ENCODE results near the gene CLIP1.
A peak's percentile ranks its signal among the peaks of the same experiment; 100 is the strongest.
"Not testable (repeated sequence)": the region's sequence is repeated elsewhere in the genome, so short reads cannot be mapped to it uniquely, and the experiment has no call there.

CLIP1 gene

DNA sequence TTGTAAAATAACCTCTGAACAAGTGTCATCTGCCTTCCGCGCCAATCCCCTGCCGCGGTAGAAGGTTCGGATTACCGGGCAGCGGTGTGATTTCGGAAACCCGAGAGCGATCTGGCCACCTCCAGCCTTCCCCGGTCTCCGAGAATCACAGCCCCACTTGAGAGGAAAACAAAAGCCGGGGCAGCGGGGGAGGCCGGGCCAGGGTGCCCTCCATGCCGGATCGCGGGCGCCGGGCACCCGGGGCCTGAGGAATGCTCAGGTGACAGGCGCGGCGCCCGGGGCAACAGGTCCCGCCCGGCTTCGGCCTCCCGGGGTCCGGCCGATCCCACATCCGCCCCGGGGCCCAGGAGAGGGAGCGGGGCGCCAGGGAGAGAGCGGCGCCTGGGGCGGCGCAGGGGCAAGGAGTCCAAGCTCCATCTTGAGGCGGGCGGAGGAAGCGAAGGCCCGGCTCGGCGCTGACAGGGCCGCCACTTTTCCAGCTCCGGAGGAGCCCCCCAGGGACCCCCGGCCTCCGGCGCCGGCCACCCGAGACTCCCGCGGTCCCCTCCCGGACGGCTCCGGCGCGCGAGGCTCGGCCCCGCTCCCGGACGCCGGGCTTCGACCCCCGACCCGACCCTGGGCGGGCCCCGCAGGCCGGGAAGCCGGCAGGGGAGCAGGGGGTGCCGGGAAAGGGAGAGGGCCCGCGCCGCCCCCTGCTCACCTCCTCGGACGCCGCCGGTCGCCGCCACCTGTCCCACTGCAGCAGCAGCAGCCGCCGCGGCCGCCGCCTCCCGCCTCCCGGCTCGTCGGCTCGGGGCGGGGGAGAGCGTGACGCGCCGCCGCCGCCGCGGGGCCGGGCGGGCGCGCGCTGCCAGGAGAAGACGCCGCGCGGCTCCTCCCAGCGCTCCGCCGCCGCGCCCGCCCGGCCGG is at the start of gene CLIP1:
Gene CLIP1, minus strand, starts transcription at position 849 of the 909 bp plus-strand sequence. CDS start 42,217 bp downstream, outside the sequence.
- DNase-seq: peak; percentile 13 to 60

- peak; percentile 37 to 46 for DNase-seq
Observed at GRCh38 chr12:122471324-122472226, 49.1 kb upstream of the CLIP1 start.

GRCh38 chr12:122470576-122470975 is 48.1 kb upstream of the CLIP1 start:
- not testable (repeated sequence) for DNase-seq

GRCh38 chr12:122469856-122470255 is 47.4 kb upstream of the CLIP1 start:
- DNase-seq: not testable (repeated sequence)

GRCh38 chr12:122467983-122468382 is 45.5 kb upstream of the CLIP1 start:
- no peak for DNase-seq

DNA sequence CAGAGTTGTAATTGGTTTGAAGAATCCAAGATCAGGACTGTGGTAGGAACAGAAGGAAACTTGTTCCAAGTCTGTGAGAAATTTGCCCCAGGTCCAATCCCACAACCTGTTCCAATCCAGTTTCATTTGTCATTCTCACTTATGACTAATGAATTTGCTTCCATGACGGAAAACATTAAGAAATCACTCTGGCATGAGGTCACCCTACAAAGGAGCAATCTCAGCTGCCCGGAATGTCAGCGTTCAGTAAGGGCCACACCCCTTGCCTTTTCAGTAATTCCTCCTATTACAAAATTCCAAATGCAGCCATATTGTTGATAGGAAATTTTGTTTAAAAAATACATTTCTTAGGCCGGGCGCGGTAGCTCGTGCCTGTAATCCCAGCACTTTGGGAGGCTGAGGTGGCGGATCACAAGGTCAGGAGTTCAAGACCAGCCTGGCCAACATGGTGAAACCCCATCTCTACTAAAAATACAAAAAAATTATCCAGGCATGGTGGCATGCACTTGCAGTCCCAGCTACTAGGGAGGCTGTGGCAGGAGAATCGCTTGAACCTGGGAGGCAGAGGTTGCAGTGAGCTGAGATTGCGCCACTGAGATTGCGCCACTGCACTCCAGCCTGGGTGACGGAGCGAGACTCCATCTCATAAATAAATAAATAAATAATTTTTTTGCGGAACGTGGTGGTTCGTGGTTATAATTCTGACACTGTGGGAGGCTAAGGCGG is 42.0 kb upstream of the CLIP1 start:
- not testable (repeated sequence) for DNase-seq

- no peak for DNase-seq
Observed at GRCh38 chr12:122460641-122461040, 38.2 kb upstream of the CLIP1 start.

- DNase-seq: no peak
Observed at GRCh38 chr12:122460061-122460460, 37.6 kb upstream of the CLIP1 start.

GRCh38 chr12:122459211-122459610 is 36.7 kb upstream of the CLIP1 start:
- no peak for DNase-seq

GRCh38 chr12:122458105-122459035 is 35.9 kb upstream of the CLIP1 start:
- no peak for DNase-seq

GRCh38 chr12:122457627-122458026 is 35.2 kb upstream of the CLIP1 start:
- no peak for DNase-seq

GRCh38 chr12:122454739-122455138 is 32.3 kb upstream of the CLIP1 start:
- DNase-seq: no peak

DNA sequence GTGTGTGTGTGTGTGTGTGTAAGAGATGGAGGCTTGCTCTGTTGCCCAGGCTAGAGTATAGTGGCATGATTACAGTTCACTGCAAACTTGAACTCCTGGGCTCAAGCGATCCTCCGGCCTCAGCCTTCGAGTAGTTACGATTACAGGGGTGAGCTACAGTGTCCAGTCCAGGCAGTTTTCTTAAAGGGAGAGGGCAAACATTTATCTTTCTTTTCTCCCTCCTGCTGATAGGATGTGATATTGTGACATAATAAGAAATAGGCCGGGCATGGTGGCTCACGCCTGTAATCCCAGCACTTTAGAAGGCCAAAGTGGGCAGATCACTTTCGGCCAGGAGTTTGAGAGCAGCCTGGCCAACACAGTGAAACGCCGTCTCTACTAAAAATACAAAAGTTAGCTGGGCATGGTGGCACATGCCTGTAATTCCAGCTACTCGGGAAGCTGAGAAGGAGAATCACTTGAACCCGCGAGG is 31.8 kb upstream of the CLIP1 start:
- no peak for DNase-seq

- DNase-seq: no peak
Observed at GRCh38 chr12:122452701-122453285, 30.3 kb upstream of the CLIP1 start.

DNA sequence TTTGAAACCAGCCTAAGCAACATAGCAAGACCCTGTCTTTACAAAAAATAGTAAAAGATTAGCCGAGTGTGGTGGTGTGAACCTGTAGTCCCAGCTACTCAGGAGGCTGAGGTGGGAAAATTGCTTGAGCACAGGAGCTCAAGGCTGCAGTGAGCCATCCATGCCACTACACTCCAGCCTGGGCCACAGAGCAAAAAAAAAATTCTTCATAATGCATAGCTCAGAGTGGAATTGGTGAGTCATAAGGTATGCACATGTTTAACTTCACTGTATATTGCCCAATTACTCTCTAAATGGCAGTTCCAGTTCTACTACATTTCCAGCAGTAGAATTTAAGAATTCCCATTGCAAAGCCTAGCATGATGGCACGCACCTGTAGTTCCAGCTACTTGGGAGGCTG is 26.8 kb upstream of the CLIP1 start:
- DNase-seq: no peak

DNA sequence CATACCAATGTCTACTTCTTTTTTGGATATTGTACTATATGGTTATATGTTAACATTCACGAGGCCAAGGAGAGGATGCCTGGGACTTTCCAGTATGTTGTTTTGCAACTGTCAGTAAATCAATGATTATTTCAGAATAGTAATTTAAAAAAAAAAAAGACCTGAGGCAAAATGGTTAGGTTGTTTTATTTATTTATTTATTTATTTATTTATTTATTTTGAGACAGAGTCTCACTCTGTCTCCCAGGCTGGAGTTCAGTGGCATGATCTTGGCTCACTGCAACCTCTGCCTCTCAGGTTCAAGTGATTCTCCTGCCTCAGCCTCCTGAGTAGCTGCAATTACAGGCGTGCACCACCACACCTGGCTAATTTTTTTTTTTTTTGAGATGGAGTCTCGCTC is 25.4 kb upstream of the CLIP1 start:
- DNase-seq: not testable (repeated sequence)

DNA sequence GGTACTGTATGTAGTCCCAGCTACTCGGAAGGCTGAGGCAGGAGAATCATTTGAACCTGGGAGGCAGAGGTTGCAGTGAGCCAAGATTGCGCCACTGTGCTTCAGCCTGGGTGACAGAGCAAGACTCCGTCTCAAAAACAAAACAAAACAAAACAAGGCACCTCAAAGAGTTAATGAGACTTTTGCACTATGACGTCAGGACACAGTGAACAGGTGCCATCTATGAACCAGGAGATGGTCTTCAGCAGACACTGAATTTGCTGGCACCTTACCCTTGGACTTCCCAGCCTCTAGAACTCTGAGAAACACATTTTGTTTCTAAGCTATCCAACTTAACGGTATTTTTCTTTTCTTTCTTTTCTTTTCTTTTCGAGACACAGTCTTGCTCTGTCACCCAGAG is 23.9 kb upstream of the CLIP1 start:
- DNase-seq: not testable (repeated sequence)

DNA sequence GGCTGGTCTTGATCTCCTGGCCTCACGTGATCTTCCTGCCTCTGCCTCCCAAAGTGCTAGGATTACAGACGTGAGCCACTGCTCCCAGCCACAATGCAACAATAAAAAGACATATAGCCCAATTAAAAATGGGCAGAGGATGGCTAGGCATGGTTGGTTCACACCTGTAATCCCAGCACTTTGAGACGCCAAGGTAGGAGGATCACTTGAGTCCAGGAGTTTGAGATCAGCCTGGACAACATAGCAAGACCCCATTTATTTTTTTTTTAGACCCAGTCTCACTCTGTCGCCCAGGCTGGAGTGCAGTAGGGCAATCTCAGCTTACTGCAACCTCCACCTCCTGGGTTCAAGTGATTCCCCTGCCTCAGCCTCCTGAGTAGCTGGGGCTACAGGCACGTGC is 21.6 kb upstream of the CLIP1 start:
- DNase-seq: not testable (repeated sequence)

- not testable (repeated sequence) for DNase-seq
Observed at GRCh38 chr12:122438822-122439221, 16.4 kb upstream of the CLIP1 start.

DNA sequence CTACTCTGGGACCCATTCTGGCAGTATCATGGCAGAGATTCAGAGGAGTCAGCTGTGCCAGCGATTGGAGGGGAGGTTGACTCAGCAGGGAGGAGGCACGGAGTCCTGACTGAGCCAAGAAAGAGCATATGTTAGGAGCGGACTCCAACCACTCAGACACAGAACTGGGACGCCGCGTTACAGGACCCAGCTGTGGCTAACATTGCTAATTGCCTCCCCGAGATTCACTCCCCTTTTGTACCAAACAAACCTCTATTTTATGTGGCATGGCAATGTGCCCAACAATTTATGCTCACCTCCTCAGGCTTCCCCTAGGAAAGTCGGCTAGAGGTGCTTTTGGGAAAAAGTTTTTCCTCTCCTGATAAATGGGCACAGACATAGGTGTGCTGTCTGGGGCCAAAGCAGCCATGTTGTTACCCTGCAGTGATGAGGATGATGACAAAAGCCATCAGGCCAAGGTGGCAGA is 15.2 kb upstream of the CLIP1 start:
- DNase-seq: peak; percentile 88 to 93

DNA sequence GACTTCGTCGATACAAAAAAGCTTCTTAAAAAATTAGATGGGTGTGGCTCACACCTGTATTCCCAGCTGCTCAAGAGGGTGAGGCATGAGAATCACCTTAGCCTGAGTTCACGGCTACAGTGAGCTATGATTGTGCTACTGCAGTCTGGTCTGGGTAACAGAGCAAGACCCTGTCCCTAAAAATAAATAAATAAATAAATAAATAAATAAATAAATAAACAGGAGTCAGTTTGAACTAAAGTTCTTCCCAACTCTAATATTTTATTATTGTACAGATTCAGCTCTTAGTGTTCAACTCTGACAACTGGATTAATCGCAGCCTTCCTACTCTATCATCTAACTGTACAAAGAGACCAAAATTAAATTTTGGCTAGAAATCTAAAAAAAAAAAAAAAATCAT is 12.7 kb upstream of the CLIP1 start:
- DNase-seq: no peak

Data from NCI-H524 (cell line).